ENCODE measurements around the gene SSRP1. TPM values are rescaled to one million over a fixed set of nuclear protein-coding genes. Genes with fewer than 3 reads are reported as not detected.

Gene SSRP1, protein sequence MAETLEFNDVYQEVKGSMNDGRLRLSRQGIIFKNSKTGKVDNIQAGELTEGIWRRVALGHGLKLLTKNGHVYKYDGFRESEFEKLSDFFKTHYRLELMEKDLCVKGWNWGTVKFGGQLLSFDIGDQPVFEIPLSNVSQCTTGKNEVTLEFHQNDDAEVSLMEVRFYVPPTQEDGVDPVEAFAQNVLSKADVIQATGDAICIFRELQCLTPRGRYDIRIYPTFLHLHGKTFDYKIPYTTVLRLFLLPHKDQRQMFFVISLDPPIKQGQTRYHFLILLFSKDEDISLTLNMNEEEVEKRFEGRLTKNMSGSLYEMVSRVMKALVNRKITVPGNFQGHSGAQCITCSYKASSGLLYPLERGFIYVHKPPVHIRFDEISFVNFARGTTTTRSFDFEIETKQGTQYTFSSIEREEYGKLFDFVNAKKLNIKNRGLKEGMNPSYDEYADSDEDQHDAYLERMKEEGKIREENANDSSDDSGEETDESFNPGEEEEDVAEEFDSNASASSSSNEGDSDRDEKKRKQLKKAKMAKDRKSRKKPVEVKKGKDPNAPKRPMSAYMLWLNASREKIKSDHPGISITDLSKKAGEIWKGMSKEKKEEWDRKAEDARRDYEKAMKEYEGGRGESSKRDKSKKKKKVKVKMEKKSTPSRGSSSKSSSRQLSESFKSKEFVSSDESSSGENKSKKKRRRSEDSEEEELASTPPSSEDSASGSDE
- 268 TPM for polyA plus RNA-seq (2012; ENCODE audit: insufficient read length, low read depth)

DNA sequence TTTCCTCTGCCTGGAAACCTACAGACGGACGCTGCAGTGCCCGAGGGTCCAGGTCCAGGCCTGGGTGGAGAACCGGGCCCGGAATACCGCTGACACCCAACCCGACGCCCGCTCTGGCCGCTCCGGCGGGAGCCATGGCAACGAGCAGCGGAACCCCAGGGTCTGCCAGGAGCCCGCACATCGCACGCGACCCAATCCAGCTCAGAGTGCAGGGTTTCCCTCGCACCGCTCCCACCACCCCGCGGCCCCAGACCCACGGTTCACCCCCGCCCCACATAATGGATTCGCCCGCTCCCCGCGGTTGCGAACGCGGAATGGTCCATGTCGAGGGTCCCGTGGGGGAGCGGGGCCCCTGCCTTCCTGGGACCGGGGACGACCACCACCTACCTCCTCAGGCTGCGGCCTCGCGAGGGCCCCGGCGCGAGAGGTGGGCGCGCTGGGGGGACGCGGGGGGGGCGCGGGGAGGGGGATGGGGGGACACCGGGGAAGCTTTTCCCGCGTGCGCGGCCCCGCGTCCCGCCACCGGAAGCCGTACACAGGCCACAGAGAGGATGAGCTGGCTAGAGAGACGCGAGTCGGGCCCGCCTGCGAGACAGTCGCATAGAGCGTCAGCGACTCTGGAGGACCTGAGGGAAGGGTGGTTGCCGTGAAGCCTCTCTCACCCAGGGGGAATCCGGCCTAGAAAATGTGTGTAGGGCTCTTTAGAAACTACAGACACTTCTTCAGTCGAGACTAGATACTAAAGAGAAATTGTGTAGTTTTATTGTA lies at the start of gene SSRP1:
SSRP1 (minus strand) TSS at position 550 of the 768 bp plus-strand sequence. CDS start 771 bp downstream, outside the sequence.
- TF ChIP-seq POLR2AphosphoS5 (IDR thresholded peaks at IDR 0.05; ENCODE audit: low read depth, low read length) (peak; percentile 80; the same call in 1 of the 2 replicates), SIN3A (IDR thresholded peaks at IDR 0.05; ENCODE audit: borderline replicate concordance, insufficient read depth, low read length) (peak; percentile 90; the same call in 1 of the 2 replicates), FOXP2 (optimal IDR thresholded peaks at IDR 0.05; ENCODE audit: borderline replicate concordance, extremely low read depth, extremely low read length, insufficient read depth) (peak; percentile 98), TAF1 (IDR thresholded peaks at IDR 0.05; ENCODE audit: borderline replicate concordance, insufficient read depth, low read length) (peak; percentile 98)
- TF ChIP-seq, protein P1, sequence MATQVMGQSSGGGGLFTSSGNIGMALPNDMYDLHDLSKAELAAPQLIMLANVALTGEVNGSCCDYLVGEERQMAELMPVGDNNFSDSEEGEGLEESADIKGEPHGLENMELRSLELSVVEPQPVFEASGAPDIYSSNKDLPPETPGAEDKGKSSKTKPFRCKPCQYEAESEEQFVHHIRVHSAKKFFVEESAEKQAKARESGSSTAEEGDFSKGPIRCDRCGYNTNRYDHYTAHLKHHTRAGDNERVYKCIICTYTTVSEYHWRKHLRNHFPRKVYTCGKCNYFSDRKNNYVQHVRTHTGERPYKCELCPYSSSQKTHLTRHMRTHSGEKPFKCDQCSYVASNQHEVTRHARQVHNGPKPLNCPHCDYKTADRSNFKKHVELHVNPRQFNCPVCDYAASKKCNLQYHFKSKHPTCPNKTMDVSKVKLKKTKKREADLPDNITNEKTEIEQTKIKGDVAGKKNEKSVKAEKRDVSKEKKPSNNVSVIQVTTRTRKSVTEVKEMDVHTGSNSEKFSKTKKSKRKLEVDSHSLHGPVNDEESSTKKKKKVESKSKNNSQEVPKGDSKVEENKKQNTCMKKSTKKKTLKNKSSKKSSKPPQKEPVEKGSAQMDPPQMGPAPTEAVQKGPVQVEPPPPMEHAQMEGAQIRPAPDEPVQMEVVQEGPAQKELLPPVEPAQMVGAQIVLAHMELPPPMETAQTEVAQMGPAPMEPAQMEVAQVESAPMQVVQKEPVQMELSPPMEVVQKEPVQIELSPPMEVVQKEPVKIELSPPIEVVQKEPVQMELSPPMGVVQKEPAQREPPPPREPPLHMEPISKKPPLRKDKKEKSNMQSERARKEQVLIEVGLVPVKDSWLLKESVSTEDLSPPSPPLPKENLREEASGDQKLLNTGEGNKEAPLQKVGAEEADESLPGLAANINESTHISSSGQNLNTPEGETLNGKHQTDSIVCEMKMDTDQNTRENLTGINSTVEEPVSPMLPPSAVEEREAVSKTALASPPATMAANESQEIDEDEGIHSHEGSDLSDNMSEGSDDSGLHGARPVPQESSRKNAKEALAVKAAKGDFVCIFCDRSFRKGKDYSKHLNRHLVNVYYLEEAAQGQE (IDR thresholded peaks at IDR 0.05; ENCODE audit: insufficient read depth in 1 of 2, low read depth in 2 of 2, low read length in 2 of 2), result 0 out of 4 replicates have a peak, but pooled peaks have one; percentile 33 to 35

DNA sequence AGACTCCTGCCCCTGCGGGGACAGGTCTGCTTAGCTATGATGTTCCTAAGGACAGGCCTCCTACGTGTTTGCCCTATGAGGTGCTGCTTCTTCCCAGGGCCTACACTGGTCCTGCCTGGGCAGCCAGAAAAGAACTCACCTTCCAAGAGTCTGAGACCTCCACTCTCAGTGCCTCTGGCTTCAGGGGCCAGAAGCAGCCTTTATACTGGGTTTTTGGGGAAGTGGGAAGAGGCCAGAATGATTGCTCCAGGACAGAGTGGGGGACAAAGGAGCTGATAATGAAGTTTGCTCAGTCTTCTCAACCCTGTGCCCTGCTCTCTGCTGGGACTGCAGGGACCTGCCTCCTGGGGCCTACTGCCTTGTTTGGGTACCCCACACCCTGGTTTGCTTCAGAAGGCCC lies 45.3 kb upstream of the SSRP1 start, which contains the start of gene PRG3:
PRG3 (minus strand) TSS at position 176 of the 400 bp plus-strand sequence. CDS start 442 bp downstream, outside the sequence.
- TF ChIP-seq SIN3A (IDR thresholded peaks at IDR 0.05; ENCODE audit: borderline replicate concordance, insufficient read depth, low read length) (no peak), POLR2AphosphoS5 (IDR thresholded peaks at IDR 0.05; ENCODE audit: low read depth, low read length) (no peak), FOXP2 (optimal IDR thresholded peaks at IDR 0.05; ENCODE audit: borderline replicate concordance, extremely low read depth, extremely low read length, insufficient read depth) (no peak), TAF1 (IDR thresholded peaks at IDR 0.05; ENCODE audit: borderline replicate concordance, insufficient read depth, low read length) (no peak)
- TF ChIP-seq, protein P1 (IDR thresholded peaks at IDR 0.05; ENCODE audit: insufficient read depth in 1 of 2, low read depth in 2 of 2, low read length in 2 of 2), result no peak

DNA sequence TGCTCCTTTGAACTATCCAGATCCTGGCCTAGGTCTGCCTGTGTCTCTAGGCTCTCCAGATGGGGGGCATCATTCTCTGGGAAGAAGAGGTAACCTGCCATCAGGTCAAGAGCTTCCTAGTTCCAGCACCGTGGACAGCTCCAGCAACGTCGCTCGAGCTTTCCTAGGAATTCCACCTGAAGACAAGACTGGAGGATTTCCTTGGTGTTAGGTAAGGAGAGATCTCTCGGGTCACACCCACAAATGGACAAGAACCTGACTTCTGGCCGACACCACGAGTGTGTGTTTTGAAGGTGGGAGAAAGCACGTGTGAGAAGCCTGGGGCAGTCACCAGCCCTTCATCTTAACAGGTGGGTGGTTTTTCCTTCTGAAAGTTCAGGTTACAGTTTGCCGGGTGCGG lies 44.0 kb upstream of the SSRP1 start:
- TF ChIP-seq TAF1 (IDR thresholded peaks at IDR 0.05; ENCODE audit: borderline replicate concordance, insufficient read depth, low read length) (no peak), FOXP2 (optimal IDR thresholded peaks at IDR 0.05; ENCODE audit: borderline replicate concordance, extremely low read depth, extremely low read length, insufficient read depth) (no peak), POLR2AphosphoS5 (IDR thresholded peaks at IDR 0.05; ENCODE audit: low read depth, low read length) (no peak), SIN3A (IDR thresholded peaks at IDR 0.05; ENCODE audit: borderline replicate concordance, insufficient read depth, low read length) (no peak)
- TF ChIP-seq, protein P1 (IDR thresholded peaks at IDR 0.05; ENCODE audit: insufficient read depth in 1 of 2, low read depth in 2 of 2, low read length in 2 of 2), result peak; percentile 92 to 96

DNA sequence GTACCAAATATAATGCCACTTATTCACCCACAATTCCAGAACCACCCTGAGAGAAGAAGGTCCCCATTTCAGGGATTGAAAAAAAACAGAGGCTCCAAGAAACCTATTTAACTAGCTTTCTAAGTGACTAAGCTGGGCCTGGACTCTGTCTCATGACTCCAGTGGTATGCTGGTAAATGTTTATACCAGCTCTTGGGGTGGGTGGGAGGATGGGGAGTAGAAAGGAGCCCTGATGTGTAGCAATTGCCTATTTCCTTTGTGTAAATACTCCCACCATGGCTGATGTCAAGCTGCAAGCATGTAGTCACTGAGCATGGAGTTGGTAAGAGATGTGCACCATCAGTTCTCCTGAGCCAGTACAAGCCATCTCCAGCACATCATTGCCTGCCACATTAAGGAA lies 42.5 kb upstream of the SSRP1 start:
- no peak for TF ChIP-seq TAF1 (IDR thresholded peaks at IDR 0.05; ENCODE audit: borderline replicate concordance, insufficient read depth, low read length)
- no peak for TF ChIP-seq SIN3A (IDR thresholded peaks at IDR 0.05; ENCODE audit: borderline replicate concordance, insufficient read depth, low read length)
- TF ChIP-seq, protein P1 (IDR thresholded peaks at IDR 0.05; ENCODE audit: insufficient read depth in 1 of 2, low read depth in 2 of 2, low read length in 2 of 2), result no peak
- no peak for TF ChIP-seq POLR2AphosphoS5 (IDR thresholded peaks at IDR 0.05; ENCODE audit: low read depth, low read length)
- no peak for TF ChIP-seq FOXP2 (optimal IDR thresholded peaks at IDR 0.05; ENCODE audit: borderline replicate concordance, extremely low read depth, extremely low read length, insufficient read depth)

All from PFSK-1 (cell line).